ENCODE measurements around the gene URGCP.

Gene URGCP

GRCh38 chr7:43906331-43907010, at the start of gene URGCP:
TSS of gene URGCP (minus strand) at chr7:43906596. CDS start at chr7:43906575, 21 bp downstream.
- peak in 37 of 58 donors; percentile 7 to 63 (median 28) for DNase-seq

GRCh38 chr7:43956027-43956426, 49.6 kb upstream of the URGCP start:
- no peak for DNase-seq

GRCh38 chr7:43954524-43955228, 48.3 kb upstream of the URGCP start:
- DNase-seq = peak in 46 of 58 donors; percentile 11 to 74 (median 34)

GRCh38 chr7:43953071-43953470, 46.7 kb upstream of the URGCP start:
- peak in 4 of 58 donors; percentile 5 to 68 (median 22) for DNase-seq

GRCh38 chr7:43952028-43952427, 45.6 kb upstream of the URGCP start:
- no peak for DNase-seq

- no peak for DNase-seq
These were observed 37.9 kb upstream of the URGCP start for GRCh38 chr7:43944286-43944685.

GRCh38 chr7:43943417-43944187, 37.2 kb upstream of the URGCP start:
- no peak for DNase-seq

GRCh38 chr7:43942997-43943396, 36.6 kb upstream of the URGCP start:
- no peak for DNase-seq

- no peak for DNase-seq
These were observed 35.9 kb upstream of the URGCP start for GRCh38 chr7:43942250-43942649.

GRCh38 chr7:43938892-43939482, 32.6 kb upstream of the URGCP start:
- DNase-seq = no peak

- no peak for DNase-seq
These were observed 31.0 kb upstream of the URGCP start for GRCh38 chr7:43937444-43937843.

- no peak for DNase-seq
These were observed 27.6 kb upstream of the URGCP start for GRCh38 chr7:43933902-43934560.

GRCh38 chr7:43931346-43931745, 24.9 kb upstream of the URGCP start:
- no peak for DNase-seq

- no peak for DNase-seq
These were observed 23.4 kb upstream of the URGCP start for GRCh38 chr7:43929529-43930457.

GRCh38 chr7:43927810-43928209, 21.4 kb upstream of the URGCP start:
- DNase-seq = no peak

- DNase-seq = no peak
These were observed 20.4 kb upstream of the URGCP start for GRCh38 chr7:43926798-43927123.

GRCh38 chr7:43925984-43926797, 19.8 kb upstream of the URGCP start, which contains the start of gene UBE2D4:
TSS of gene UBE2D4 (plus strand) at chr7:43926436. CDS start at chr7:43926533, 97 bp downstream.
- DNase-seq = peak; percentile 35 to 92 (median 81)

GRCh38 chr7:43922726-43923125, 16.3 kb upstream of the URGCP start:
- DNase-seq = no peak

GRCh38 chr7:43921423-43921822, 15.0 kb upstream of the URGCP start:
- no peak for DNase-seq

All from anterior cingulate cortex (tissue), 58 donors.